Measurements from ENCODE around the gene CACNA1C.

Gene CACNA1C

GRCh38 chr12:2286461-2287131 lies 233.8 kb downstream of the CACNA1C start:
- no peak for DNase-seq

GRCh38 chr12:2287151-2287550 lies 234.4 kb downstream of the CACNA1C start:
- DNase-seq, result no peak

GRCh38 chr12:2287589-2287988 lies 234.8 kb downstream of the CACNA1C start:
- no peak for DNase-seq

- DNase-seq, result no peak
Observed at GRCh38 chr12:2288001-2288400, 235.2 kb downstream of the CACNA1C start.

GRCh38 chr12:2288471-2288870 lies 235.7 kb downstream of the CACNA1C start:
- no peak for DNase-seq

GRCh38 chr12:2288875-2289274 lies 236.1 kb downstream of the CACNA1C start:
- no peak for DNase-seq

GRCh38 chr12:2289525-2289924 lies 236.7 kb downstream of the CACNA1C start:
- DNase-seq, result no peak

- DNase-seq, result no peak
Observed at GRCh38 chr12:2290091-2290490, 237.3 kb downstream of the CACNA1C start.

- no peak for DNase-seq
Observed at GRCh38 chr12:2290516-2291065, 237.8 kb downstream of the CACNA1C start.

- DNase-seq, result no peak
Observed at GRCh38 chr12:2291182-2291832, 238.5 kb downstream of the CACNA1C start.

GRCh38 chr12:2291947-2292346 lies 239.2 kb downstream of the CACNA1C start:
- no peak for DNase-seq

- DNase-seq, result no peak
Observed at GRCh38 chr12:2292560-2292959, 239.8 kb downstream of the CACNA1C start.

- DNase-seq, result no peak
Observed at GRCh38 chr12:2294651-2295475, 242.1 kb downstream of the CACNA1C start.

- no peak for DNase-seq
Observed at GRCh38 chr12:2295941-2296461, 243.2 kb downstream of the CACNA1C start.

GRCh38 chr12:2297004-2297403 lies 244.2 kb downstream of the CACNA1C start:
- DNase-seq, result no peak

- DNase-seq, result no peak
Observed at GRCh38 chr12:2297658-2298057, 244.9 kb downstream of the CACNA1C start.

GRCh38 chr12:2298556-2299200 lies 245.9 kb downstream of the CACNA1C start:
- no peak for DNase-seq

GRCh38 chr12:2299206-2299605 lies 246.4 kb downstream of the CACNA1C start:
- DNase-seq, result no peak

- no peak for DNase-seq
Observed at GRCh38 chr12:2300168-2300567, 247.4 kb downstream of the CACNA1C start.

GRCh38 chr12:2300886-2301285 lies 248.1 kb downstream of the CACNA1C start:
- no peak for DNase-seq

GRCh38 chr12:2301531-2302461 lies 249.0 kb downstream of the CACNA1C start:
- DNase-seq, result no peak
